GM18498 (cell line): ENCODE results near the gene TMEM272.

Experiments used
- ATAC-seq: cut with Tn5 transposase; IDR thresholded peaks from one replicate; pipeline ENCODE4 v1.9.1; 2021; ENCODE audit warnings: mild to moderate bottlenecking, moderate library complexity; ENCODE audit not compliant: unreplicated experiment

TMEM272 gene, protein sequence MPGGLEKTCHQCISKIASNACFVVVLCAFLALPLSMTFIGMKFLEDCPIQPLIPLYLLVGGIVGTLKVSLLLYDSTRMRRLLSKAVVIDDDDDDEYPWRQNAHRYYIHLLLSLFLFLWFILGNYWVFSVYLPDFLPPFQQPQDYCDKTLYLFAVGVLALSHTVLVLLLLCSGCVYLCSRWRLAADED

DNA sequence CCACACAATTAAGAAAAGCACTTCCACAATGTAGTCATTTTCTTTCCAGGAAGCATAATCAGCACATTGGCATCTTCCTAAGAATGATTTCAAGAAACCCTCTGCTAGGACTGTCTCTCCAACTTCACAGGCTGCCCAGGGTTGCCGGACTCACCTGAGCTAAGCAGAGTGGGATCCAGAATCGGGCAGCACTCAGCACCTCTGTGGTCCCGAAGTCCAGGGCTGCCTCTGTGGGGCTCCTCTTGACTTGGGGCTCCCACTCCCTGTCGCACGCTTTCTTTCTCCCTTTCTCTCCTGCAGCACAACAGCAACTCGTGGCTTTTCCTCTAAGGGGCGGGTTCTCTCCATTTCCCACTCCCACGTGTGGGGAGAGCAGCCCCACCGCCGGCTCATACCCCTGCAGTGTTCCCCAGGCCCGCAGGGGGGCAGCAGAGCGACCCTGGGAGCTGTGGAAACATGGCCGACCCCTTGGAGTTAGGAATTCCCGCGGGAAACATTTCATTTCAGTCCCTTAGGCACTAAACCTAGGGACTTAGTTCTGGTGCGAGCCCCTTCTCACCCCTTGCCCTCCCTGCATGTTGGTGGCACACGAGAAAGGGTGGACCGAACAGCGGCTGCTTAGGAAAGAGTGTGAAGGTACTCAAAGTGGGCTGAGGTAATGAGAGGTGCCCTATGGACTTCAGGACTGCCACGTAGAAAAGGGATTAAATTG, at the start of gene TMEM272:
Gene TMEM272 (minus strand): TSS at position 316 of the 712 bp plus-strand sequence. CDS start 6,647 bp downstream, outside the sequence.
- peak; percentile 69 for ATAC-seq

DNA sequence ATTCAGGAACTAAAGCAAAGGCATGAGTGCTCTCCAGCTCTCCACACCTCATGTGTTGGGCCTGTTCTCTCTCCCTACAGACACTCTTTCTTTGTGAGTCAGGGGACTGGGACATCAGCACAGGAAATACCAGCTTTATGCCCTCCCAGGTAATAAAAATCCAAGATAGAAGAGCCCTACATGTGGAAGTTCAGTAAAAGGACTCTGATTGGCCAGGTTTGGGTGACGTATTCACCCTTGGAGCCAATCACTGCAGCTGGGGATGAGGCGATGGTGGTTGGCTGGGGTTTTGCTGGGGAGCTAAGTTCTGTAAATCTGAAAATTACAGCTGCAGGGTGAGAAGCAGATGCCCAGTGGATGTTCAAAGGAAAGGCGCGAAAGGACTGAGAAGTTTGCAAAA, 49.3 kb upstream of the TMEM272 start:
- no peak for ATAC-seq

DNA sequence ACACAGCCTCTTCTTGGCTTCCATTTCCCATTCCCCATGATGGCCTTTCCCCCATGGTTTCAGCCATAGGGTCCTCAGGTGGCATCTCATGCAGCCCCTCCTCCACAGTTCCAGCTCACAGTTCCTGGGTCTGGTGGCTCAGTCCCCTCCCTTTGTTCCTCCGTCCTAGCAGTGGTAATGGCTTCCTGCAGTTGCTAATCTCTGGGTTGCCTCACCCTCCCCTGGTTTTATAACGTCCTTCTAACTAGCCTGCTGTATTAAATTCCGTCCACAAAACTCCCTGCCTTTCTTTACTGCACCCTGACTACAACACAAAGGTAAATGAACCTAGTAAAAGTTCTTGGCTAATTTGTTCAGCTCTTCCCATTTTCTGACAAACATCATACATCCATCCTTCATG, 47.7 kb upstream of the TMEM272 start:
- no peak for ATAC-seq

DNA sequence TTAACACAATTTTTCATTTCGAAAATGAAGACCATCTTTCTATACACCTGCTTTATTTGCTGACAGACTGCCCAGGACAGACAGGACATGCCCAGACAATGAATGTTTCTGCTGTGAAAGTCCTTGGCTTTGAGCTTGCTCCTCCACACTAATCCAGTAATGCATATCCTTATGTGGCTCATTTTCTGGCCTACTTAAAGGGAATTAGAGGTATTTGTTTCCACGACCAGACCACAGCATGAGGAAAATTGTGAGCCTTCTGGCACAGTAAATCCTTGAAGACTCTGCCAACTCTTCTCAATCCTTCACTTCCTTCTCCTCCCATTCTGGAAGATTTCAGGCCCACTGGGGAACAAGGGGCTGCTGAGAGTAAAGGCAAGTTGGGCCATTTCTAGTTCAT, 42.5 kb upstream of the TMEM272 start:
- ATAC-seq: no peak

DNA sequence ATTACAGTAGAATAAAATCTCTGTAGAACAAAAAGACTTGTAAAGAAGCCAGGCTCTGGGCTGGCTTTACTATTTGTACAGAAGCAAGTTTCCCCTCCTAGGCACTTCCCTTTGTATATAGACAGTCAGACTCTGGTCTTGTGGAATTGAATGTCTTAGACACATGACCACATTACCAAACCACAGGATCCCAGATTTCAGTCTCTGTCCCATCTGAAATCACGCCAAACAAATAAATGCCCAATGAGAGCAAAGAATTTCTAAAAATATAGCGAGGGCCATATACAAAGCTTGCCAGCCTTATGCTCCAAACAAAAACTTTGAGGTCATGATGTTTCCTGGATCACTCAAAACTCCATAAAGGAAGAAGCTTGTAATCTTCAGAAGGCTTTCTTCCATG, 40.7 kb upstream of the TMEM272 start:
- ATAC-seq: no peak

DNA sequence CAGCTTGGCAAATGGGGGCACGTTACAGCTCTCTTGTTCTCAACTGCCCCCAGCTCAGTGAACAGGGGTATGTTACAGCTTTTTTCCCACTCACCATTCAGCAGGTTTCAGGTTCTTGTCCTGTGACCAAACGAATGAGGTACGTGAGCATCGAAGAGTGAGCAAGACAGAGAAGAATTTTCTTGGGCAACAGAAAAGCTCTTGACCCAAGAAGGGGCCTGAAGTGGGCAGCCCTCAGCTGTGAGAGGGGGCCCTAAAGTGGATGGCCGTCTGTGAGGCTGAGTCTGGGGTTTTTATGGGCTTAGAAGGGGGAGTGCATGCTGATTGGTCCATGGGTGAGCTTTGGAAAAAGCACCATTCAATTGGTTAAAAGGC, 38.2 kb upstream of the TMEM272 start:
- ATAC-seq: no peak

DNA sequence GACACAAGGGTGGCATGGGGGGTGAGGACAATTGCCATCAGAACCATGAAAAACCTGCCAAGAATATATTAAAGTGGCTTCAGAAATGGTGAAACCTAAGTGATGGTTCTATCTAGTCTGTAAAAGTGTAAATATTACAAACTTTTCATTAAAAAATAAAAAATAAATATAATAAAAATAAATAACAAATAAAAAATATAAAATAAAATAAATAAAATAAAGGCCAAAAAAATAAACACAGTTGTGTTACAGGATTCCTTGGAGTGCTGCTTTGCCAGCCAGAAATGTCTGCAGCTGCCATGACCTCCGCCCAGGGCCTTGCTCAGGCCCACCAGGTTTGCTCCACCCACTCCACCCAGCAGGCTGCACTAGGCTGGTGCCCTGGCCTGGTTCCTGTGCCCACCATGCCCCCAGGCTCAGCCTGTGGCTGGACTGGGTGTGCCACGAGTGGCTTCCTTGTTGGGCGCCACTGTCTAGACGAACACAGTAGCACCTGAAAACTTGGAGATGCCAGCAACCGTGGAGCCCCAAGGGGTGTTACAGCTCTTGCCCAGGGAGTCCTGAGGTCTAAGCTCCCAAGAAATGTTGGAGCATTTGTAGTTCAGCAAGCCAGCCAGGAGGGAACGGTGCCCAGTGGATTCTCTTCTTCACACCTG, 37.7 kb upstream of the TMEM272 start:
- ATAC-seq: no peak

DNA sequence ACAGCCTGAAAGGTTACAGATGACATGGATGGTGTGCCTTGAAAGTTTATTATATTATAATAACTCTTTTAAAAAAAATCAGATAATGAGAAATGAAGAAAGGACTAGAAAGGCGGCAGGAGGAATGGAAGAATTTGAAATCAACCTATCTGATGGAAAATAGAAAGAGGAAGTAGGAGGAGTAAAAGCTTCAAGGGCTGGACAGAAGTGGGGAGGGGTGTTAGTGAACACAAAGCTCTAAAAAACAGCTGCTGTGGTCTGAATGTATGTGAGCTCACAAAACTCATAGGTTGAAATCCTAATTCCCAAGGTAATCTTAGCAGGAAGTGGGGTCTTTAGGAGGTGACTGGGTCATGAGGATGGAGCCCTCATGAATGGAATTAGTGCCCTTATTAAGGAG, 36.3 kb upstream of the TMEM272 start:
- no peak for ATAC-seq

DNA sequence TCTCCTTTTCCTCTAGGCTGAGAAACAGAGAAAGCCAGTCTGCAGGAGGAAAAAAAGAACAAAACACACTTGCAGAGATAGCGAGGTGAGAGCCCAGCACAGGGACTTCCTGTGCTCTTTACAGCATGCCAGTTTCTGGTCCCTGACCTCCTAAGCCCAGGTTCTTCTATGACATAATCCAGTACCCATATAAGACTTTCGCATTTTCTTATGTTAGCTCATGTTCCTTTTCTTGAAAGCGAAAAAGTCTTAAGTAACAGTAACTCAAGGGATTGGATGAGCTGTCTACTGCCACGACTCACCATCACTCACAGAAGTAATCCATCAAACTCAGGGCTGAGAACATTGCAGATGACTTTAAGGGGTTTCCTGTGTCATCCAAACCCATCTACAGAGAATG, 34.2 kb upstream of the TMEM272 start:
- no peak for ATAC-seq

DNA sequence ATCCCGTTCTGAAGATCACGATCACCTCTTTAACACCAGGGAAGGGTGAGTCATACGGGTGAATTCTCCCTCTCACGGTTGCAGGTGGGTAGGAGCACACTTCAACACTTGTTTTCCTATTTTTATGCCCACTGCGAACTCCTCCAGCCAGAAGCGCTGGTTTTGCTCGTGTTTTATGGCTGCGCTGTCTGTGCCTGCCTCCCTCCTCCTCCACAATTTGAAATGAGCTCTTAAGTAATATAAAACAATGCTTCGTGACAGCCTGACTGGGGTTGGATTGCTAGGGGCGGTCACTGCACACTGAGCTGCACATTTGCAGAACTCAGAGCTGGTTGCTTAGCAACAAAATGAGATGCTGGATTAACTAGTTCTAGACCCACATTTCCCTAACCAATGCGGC, 29.7 kb upstream of the TMEM272 start:
- ATAC-seq: no peak

DNA sequence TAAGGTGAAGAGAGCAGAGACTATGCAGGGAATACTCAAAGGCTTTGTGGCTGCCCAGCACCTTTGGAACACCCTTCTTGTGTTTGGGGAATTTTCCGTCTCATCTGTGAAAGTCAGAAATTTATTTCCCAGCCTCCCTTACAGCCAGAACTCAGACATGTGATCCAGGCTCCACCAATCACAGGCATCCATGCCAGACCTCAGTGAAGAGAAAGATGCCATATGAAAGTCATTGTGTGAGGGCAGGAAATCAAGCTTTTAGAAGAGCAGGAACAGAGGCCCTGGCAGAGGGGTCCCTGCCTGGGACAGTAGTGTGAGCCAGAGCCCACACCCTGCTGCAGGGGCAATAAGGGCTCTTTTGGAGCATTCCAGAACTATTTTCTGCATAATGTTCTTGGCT, 28.9 kb upstream of the TMEM272 start:
- ATAC-seq: no peak

DNA sequence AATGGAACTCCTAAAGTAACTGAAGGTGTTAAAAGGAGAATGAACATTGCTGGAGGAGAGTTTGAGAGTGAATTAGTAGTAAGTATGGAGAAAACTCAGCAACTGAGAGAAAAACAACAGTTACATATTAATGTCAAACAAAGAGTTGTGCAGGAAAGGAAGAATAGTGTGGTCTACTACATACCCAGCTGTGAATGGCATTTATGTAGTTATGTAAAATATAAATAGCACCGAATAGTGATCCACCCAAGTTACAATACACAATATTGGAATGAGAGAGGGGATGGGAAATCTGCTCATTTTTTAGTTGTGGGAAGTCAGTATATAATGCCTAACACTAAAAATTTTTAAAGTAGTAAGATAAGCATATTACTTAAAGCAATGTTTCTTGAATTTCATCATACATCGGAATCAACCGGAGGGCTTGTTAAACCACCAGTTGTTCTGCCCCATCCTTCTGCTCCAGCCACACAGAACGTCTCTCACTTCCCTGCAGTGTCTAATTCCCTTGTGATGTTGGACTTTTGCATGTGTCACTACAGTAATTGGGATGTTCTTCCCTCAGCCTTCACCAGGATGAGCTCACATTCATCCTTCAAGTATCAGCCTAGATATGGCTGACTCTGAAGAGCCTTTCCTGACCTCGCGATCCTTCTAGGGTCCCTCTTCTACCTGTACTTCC, 28.3 kb upstream of the TMEM272 start:
- ATAC-seq: no peak

DNA sequence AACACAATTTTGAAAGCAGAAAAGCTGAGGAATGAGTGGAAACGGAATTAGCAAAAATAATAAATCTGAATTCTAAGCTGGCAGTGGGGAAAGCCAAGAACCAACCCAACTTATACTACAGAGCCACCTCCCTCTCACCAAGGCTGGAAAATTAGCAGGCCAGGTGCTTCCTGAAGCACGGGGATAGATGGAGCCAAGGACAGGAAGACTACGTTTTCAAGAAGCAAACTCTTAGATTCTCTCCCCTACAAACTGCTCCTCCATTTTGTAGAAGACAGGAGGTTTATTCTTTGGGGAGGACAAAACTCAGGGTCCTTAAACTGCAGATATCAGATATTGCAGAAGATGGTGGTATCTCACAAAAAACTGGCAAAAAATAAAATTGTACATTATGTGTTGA, 25.6 kb upstream of the TMEM272 start:
- ATAC-seq: no peak

DNA sequence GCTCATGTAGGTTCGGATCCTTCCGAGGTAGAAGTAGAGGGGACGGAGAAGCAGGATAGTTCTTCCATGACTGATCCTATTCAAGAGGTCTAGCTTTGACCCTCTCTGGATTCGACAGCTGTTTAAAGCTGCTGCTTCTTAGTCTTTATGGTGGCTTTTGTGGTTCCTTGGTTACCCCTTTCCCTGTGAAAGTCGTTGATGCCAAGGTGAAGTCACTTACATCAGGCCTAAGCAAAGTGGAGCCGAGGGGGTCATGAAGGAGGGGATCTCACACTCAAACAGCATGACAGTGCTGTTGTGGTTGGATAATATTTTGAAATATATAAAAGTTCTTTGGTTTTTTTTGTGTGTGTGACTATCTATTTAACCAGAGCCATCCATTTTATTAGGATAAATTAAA, 24.9 kb upstream of the TMEM272 start:
- ATAC-seq: no peak

DNA sequence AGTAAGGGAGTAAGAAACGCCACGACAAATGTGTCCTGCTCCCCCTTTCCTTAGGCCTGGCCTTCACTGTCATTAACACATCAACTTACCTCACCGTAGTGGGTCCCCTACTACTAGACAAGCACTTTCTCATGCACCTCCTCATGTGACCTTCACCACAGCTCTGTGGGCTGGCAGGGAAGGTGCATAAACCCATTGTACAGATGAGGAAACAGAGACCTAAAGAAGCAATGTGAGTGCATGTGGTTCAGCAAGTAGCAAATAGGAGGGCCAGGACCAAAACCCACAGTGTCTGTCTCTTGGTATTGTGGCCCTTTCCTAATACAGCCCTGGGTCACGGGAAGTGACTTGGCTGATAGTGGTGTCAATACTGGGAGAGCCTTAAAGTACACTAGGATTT, 22.1 kb upstream of the TMEM272 start:
- no peak for ATAC-seq

DNA sequence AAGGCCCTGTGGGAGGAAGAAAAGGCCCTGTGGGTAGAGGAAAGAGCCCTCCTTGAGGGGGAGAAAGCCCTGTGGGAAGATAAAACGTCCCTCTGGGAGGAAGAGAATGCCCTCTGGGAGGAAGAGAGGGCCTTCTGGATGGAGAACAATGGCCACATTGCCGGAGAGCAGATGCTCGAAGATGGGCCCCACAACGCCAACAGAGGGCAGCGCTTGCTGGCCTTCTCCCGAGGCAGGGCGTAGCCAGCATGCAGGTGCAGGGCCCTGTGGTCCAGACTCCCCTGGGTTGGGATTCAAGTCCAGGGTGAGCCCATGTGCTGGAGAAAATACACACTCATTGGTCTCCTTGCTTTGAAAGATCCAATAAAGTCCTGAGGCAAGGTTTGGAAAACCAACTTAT, 20.9 kb upstream of the TMEM272 start:
- ATAC-seq: no peak

DNA sequence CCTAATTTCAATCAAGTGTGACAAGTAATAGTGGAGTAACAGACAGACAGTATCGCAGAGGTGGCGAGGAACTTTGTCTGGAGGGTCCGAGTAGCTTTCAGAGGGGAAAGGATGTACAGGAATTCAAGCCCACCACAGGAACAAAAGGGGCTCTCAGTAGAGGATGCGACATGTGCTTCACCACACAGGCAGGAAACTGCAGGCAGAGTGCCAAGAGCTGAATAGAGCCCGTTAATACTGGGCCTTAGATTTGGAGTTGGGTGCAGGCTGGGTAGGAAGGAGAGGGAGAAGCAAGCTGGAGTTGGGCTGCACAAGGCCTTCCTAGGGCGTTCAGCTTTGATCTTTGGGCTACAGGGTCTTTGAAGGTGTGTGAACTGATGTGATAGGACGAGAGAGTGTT, 18.0 kb upstream of the TMEM272 start:
- ATAC-seq: no peak

DNA sequence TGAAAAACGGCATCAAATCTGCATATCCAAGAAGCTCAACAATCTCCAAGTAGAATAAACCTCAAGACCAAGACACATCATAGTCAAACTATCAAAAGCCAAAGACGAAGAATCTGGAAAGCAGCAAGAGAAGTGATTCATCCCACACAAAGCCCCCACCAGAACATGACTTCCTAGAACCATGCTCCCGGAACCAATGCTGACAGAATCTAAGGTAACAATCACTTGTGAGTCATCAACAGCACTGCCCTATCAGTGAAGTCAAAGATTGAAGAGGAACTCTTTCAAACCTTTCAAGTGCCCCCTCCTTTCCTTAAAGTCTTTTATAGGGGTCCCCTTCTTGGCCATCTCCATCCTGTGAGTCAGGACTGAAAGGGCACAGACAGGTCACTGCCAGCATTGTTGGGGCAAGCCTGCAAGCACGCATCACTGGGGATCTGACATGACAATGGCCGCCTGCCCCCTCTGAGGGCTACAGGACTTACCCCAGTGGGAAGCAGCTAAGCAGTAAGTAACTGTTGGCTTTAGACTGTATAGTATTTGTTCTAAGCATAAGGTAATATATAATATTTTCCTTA, 16.8 kb upstream of the TMEM272 start, which contains the start of gene CCDC70:
Gene CCDC70 (plus strand): TSS at position 247 of the 578 bp plus-strand sequence. CDS start 3,443 bp downstream, outside the sequence.
- ATAC-seq: no peak

DNA sequence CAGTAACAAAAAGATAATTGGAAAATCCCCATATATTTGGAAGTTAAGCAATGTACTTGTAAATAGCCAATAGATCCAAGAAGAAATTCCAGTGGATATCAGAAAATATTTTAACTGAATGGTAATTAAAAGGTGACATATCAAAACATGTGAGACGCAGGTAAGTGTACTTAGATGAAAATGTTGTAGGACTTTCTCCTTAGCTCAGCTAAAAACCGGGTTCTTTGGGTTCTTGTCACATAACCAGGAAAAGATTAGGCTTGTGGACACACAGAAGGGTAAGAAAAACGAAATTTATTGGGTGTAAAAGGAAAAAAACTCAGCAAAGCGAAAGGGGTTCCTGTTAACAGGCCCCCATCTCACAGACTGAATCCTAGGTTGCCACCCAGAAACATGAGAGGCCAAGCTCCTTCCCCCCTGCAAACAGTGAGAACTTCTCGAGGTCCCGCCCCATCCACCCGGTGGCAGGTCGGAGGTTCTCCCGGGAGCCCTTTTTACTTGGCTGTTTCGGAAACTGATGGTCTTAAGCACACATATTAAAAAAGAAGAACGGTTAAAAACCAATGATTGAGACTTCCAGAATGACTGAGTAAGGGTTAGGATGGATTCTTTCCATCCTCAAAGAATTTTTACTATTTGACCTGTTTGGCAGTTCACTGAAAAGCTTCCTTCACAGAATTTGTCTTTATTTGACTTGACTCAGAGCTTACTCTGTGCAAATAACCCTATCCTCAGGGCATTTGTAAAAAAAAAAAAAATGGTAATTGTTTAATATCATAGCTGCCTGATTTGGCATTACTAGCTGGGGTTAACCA, 13.7 kb upstream of the TMEM272 start:
- ATAC-seq: no peak

DNA sequence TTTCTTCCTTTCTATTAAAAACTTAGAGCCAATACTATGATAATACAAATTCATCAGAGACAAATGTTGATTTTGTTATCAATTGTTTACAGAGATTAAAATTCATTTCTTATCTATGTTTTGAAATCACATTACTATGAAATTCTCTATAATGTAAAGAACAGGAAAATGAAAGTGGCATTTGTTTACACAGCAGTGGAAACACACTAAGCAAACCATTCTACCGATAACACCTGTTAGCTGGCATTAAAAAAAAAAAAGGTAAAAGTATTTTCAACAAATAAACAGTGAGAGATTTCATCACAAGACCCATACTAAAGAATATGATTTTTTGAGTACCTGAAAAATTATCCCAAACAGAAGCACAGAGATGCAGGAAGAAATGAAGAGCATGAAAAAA, 12.0 kb upstream of the TMEM272 start:
- ATAC-seq: no peak
